ENCODE data around the gene EGFL6.
A peak's percentile ranks its signal among the peaks of the same experiment; 100 is the strongest.
"Not testable (repeated sequence)": the region's sequence is repeated elsewhere in the genome, so short reads cannot be mapped to it uniquely, and the experiment has no call there.

The EGFL6 gene

GRCh38 chrX:13590207-13590606 lies 20.8 kb downstream of the EGFL6 start:
- no peak overlapping the region for H3K27ac ChIP-seq
- DNase-seq (ENCODE audit: low read depth, low spot score), result no peak

- no peak for DNase-seq (ENCODE audit: low read depth, low spot score)
- no peak overlapping the region for H3K27ac ChIP-seq
Measured at GRCh38 chrX:13590914-13591313, 21.5 kb downstream of the EGFL6 start.

DNA sequence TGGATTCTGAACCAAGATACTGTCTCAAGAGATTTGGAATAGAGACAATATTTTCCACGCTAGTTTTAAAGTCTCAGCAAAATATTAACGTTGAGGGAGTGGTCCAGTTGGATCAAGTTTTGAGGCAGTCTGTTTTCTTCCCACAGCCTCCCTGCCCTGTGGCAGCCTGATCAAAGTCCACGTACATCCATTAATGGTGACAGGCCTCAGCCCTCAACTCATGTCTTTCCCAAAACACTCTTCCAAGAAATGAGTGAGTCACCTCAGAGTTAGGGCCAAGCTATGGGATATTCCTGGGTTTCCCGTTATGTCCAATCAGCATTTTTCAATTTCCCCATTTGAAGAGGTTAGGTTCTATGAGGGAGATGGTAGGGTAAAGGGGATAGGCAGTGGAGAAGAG lies 28.5 kb downstream of the EGFL6 start:
- H3K27ac ChIP-seq, result no peak overlapping the region
- no peak for DNase-seq (ENCODE audit: low read depth, low spot score)

DNA sequence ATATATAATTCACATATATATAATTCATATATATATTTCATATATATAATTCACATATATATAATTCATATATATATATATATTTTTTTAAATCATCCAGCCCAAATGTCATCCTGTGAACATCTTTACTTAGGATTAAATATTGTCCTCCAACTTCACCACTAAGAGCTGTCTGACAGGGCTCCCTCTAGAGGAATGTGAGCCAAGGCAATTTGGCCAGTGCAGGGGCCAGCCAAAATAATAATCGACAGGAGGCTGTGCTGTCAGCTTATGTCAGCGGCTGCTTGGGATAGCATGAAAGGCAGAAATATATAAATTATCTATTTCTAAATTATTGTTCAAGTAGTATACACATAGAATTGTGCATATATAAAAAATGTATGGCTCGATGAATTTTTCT lies 29.5 kb downstream of the EGFL6 start:
- H3K27ac ChIP-seq, result no peak overlapping the region
- DNase-seq (ENCODE audit: low read depth, low spot score), result no peak

DNA sequence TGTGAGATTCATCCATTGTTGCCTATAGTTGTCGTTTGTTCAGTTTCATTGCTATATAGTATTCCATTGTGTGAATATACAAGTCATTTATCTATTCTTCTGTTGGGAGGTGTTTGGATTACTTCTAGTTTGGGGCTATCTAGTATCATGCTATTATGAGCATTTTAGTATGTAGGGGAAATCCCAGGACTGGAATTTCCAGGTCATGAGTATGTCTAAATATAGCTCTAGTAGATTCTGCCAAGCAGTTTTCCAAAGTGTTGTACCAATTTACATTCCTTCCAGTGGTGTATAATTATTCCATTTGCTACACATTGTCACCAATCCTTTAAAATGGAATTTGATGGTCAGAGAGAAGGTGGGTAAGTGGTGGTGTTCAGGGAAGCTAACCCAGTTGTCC lies 30.1 kb downstream of the EGFL6 start:
- no peak overlapping the region for H3K27ac ChIP-seq
- DNase-seq (ENCODE audit: low read depth, low spot score), result no peak

DNA sequence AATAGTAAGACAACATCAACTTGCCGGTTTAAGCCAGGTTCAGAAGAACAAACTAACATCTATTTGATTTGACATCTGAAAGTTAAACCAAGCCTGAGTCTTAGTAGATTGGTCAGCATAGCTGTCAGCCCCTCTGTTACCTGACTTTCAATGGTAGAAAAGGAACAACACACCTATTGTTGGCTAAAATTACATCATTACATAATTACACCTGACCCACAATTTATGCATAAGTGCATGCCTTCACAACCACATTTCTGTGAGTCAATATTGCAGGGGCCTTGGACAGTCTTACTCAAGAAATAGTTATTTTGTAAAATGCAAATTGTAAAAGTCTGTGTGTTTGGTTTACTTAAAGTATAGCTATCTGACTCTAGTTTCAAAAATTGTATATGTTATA lies 36.2 kb downstream of the EGFL6 start:
- H3K27ac ChIP-seq, result peak overlapping the region; percentile 7

DNA sequence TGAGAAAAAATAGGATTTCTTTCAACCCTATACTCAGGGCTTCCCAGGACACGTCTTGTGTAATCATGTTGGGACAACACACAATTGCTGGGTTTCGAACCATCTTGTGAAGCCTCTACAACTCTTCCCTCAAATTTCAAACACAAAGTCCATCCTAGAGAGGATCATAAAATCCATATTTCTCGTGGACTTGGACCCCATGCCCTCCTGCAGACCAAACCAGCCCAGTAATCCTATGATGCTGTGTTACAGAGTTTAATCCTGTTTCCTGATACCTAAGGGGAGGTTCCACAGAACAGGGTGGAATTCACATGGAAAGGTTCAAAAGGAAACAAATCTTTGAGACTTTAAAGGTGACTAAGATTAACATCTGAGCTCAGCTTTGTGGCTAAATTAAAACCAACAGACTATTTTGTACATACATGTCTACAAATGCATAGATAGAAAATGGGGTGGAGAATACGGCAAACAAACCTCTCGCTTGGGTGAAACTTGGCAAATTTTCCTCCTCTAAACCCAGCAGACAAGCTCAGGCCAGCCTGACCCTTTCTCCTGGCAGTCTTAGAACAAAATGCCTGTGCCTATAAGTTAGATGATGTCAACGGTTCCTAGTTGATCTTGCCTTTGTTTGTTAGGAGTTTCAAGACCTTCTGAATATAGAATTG lies 38.1 kb downstream of the EGFL6 start:
- peak; percentile 31 for DNase-seq (ENCODE audit: low read depth, low spot score)
- peak overlapping the region; percentile 65 for H3K27ac ChIP-seq

More for the DNA sequence above, 36.2 kb downstream of the EGFL6 start:
- peak; percentile 37 for DNase-seq (ENCODE audit: low read depth, low spot score)

GRCh38 chrX:13607996-13608365 lies 38.6 kb downstream of the EGFL6 start:
- peak overlapping the region; percentile 65 for H3K27ac ChIP-seq
- DNase-seq (ENCODE audit: low read depth, low spot score), result no peak

DNA sequence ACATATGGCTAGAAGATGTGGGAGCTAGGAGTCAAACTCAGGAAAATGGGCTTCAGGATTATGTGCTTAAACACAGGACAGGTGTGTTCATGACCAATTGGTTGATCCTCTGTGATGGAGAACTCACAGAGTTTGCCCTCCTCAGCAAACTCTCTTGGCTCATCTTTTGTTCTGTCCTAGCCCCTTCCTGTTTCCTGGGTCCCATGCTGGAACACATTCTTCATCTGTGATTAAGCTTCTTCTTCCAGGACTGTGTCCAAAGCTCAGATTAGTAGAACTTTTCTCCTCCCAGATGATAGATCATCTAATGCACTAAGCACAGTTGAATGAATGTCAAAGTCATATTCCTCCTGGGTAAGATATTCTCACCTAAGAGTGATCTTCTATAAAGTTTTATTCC lies 44.8 kb downstream of the EGFL6 start:
- no peak overlapping the region for H3K27ac ChIP-seq
- no peak for DNase-seq (ENCODE audit: low read depth, low spot score)

DNA sequence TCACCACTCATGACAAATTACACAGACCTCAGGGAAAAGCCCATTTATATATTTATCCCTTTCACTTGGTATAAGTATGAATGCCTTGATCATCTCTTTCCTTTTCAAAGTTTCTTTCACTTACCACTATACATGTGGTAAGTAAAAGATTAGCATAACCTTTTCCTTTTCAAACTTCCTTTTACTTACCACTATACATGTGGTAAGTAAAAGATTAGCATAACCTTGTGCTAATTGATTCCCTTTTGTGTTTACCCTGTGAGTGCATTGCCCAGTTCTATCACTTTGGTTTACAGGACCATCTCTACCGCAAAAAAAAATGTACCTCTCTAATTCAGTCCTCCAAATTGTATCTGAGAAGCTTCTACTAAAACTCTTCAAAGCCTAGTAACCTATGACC lies 50.8 kb downstream of the EGFL6 start:
- H3K27ac ChIP-seq, result no peak overlapping the region
- no peak for DNase-seq (ENCODE audit: low read depth, low spot score)

DNA sequence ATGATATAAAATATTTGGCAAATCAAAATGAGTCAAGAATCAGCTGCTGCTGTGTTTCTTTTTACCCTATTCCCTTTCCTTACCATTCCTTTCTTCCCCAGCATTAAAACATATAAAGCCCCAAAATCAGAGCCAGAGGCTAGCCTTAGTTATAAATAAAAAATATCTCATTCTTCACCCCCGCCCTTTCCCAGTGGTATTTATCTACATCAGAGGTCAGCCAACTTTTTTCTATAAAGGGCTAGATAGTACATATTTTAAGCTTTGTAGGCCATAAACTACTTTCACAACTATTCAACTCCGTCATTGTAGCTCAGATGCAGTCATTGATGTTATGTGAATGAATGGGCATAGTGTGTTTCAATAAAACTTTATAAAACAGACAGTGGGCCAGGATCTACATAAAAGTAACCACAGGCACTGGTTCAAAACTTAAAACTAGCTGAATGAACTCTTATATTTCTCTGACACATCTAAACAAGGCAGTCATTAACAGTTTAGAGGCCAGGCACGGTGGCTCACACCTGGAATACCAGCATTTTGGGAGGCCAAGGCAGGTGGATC lies 53.1 kb downstream of the EGFL6 start:
- H3K27ac ChIP-seq, result no peak overlapping the region
- DNase-seq (ENCODE audit: low read depth, low spot score), result no peak

DNA sequence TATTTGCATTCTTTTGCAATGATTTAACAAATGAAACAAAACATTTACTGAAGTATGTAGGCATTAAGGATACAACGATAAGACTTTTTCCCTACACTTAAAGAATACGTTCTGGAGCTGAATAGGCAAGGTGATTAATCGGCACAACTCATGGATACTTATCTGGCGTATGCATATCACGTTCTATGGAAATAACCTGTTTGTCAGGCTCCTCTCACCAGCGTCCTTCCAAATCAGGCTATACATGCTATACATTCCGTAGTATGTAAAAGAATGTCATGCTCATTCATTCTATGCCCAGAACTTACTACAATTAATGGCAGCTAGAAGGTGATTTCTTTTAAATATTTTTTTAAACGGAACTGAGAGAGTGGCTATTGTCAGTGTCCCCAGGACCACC lies 57.9 kb downstream of the EGFL6 start:
- DNase-seq (ENCODE audit: low read depth, low spot score), result no peak

GRCh38 chrX:13637224-13637623 lies 67.8 kb downstream of the EGFL6 start:
- DNase-seq (ENCODE audit: low read depth, low spot score); H3K27ac ChIP-seq: not testable (repeated sequence)

More for the DNA sequence above, 57.9 kb downstream of the EGFL6 start:
- no peak overlapping the region for H3K27ac ChIP-seq

GRCh38 chrX:13638021-13638420 lies 68.6 kb downstream of the EGFL6 start:
- no peak for DNase-seq (ENCODE audit: low read depth, low spot score)
- no peak overlapping the region for H3K27ac ChIP-seq

DNA sequence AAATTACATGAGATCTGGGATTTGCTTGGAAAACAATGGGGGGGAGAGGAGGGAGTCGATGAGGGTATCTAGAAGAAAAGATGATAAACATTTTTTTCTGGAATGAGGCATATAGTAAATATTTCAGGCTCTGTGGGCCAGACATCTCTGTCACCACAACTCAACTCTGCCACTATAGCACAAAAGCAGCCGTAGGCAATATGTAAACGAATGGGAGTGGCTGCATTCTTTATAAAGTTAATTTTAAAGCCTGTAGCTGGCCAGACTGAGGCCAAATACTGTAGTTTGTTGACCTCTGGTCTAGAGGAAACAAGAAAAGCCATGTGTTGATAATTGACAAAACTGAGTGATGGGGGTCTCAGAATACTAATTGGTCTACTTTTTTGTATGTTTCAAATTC lies 69.4 kb downstream of the EGFL6 start:
- no peak overlapping the region for H3K27ac ChIP-seq
- no peak for DNase-seq (ENCODE audit: low read depth, low spot score)

DNA sequence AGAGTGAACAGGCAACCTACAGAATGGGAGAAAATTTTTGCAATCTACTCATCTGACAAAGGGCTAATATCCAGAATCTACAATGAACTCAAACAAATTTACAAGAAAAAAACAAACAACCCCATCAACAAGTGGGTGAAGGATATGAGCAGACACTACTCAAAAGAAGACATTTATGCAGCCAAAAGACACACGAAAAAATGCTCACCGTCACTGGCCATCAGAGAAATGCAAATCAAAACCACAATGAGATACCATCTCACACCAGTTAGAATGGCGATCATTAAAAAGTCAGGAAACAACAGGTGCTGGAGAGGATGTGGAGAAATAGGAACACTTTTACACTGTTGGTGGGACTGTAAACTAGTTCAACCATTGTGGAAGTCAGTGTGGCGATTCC lies 72.3 kb downstream of the EGFL6 start:
- DNase-seq (ENCODE audit: low read depth, low spot score); H3K27ac ChIP-seq: not testable (repeated sequence)

DNA sequence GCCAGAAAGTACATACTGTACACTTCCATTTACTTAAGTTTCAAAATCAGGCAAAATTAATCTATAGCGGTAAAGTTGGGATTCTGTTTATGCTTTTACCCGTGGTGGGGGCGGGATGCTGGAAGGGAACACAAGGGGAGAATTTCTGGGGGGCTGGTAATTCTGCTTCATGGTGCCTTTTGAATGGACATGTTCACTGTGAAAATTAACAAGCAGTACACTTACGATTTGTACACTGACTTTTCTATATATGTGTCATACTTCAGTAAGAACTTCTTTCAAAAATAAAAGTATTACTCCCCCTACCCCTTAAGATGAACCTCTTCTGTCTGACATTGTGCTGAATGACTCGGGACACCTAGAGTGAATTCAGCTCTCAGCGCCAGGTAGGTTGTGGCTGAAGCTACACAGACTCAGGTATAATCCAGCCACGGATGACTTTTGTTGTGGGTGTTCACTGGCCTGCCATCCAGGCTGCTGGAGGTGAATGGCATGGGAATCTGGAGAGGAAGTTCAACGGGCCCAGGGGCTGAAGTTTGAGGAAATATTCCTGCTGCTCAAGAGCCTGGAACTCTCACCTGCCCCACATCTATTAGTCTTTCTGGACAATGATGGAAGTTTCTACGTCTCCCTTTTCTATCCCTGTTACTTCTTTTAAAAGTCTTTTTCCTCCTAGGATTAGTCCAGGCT lies 76.2 kb downstream of the EGFL6 start:
- DNase-seq (ENCODE audit: low read depth, low spot score), result no peak
- no peak overlapping the region for H3K27ac ChIP-seq

- DNase-seq (ENCODE audit: low read depth, low spot score), result no peak
- no peak overlapping the region for H3K27ac ChIP-seq
Measured at GRCh38 chrX:13646154-13646549, 76.8 kb downstream of the EGFL6 start.

- peak overlapping the region; percentile 24 for H3K27ac ChIP-seq
- no peak for DNase-seq (ENCODE audit: low read depth, low spot score)
Measured at GRCh38 chrX:13647709-13648212, 78.4 kb downstream of the EGFL6 start.

GRCh38 chrX:13648336-13648735 lies 78.9 kb downstream of the EGFL6 start:
- H3K27ac ChIP-seq; DNase-seq (ENCODE audit: low read depth, low spot score): not testable (repeated sequence)

DNA sequence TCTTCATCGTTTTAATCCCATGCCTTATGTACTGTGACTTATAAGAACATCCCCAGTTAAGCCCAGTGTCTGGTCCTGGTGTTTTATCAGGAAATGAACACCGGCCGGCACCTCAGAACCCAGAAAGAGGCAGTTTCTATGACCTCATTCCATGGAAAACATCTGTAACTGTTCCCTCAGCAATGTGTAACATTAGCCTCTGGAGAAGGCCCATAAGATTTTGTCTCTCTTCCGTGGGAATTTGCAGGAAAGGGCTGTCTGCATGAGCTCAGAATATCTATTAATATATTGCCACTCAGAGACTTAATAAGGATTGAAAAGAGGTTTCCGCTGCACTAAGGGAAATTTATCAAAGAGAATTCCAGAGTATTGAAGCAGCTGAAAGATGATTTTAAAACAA lies 80.4 kb downstream of the EGFL6 start:
- no peak overlapping the region for H3K27ac ChIP-seq
- no peak for DNase-seq (ENCODE audit: low read depth, low spot score)

- no peak for DNase-seq (ENCODE audit: low read depth, low spot score)
- H3K27ac ChIP-seq, result no peak overlapping the region
Measured at GRCh38 chrX:13650318-13650717, 80.9 kb downstream of the EGFL6 start.

Data from epithelial cell of prostate (primary cell).